GM23338 (cell line): Measurements from ENCODE around the gene NDST1. TPM values are rescaled to one million over a fixed set of nuclear protein-coding genes. Genes with fewer than 3 reads are reported as not detected.

Experiments
- ATAC-seq: fragments of 200-7000 bp; cut with Tn5 transposase; 3 replicates; pipeline ENCODE4 v1.9.1; 2020
- DNase-seq: peaks from one replicate; pipeline ENCODE4 v3.0.0-alpha.2; 2015; ENCODE audit warnings: low spot score
- H2AFZ ChIP-seq: fragments of 200-600 bp; sonication (generic); 2 replicates; pipeline ENCODE4 v1.8.0; 2016; ENCODE audit warnings: antibody characterized with exemption, mild to moderate bottlenecking, moderate library complexity
- H3F3A ChIP-seq: fragments of 200-600 bp; sonication (generic); replicated peaks from 2 replicates; pipeline ENCODE4 v1.8.0; 2017; ENCODE audit warnings: antibody characterized with exemption, mixed run types, low read depth
- H3K27ac ChIP-seq: fragments of 200-600 bp; sonication (generic); 2 replicates; pipeline ENCODE4 v1.6.1; 2016; ENCODE audit warnings: low read depth
- H3K27me3 ChIP-seq: fragments of 200-600 bp; sonication (generic); 2 replicates; pipeline ENCODE4 v1.8.0; 2016; ENCODE audit warnings: mild to moderate bottlenecking, mixed run types, moderate library complexity; ENCODE audit not compliant: insufficient read depth
- H3K36me3 ChIP-seq: fragments of 200-600 bp; sonication (generic); 2 replicates; pipeline ENCODE4 v1.8.0; 2016; ENCODE audit warnings: mild to moderate bottlenecking; ENCODE audit not compliant: insufficient read depth
- H3K4me1 ChIP-seq: fragments of 200-600 bp; sonication (generic); 2 replicates; pipeline ENCODE4 v1.8.0; 2016; ENCODE audit warnings: mild to moderate bottlenecking, moderate library complexity; ENCODE audit not compliant: insufficient read depth
- H3K4me2 ChIP-seq: fragments of 200-600 bp; sonication (generic); 2 replicates; pipeline ENCODE4 v1.7.1; 2017; ENCODE audit warnings: mixed run types
- H3K4me3 ChIP-seq: fragments of 200-600 bp; sonication (generic); 2 replicates; pipeline ENCODE4 v1.6.1; 2016; ENCODE audit warnings: mixed run types
- H3K79me2 ChIP-seq: fragments of 200-600 bp; sonication (generic); replicated peaks from 2 replicates; pipeline ENCODE4 v1.8.0; 2017; ENCODE audit warnings: mild to moderate bottlenecking; ENCODE audit not compliant: insufficient read depth
- H3K9me2 ChIP-seq: fragments of 200-600 bp; sonication (generic); 2 replicates; pipeline ENCODE4 v1.8.0; 2017; ENCODE audit not compliant: insufficient read depth
- H4K20me1 ChIP-seq: fragments of 200-600 bp; sonication (generic); replicated peaks from 2 replicates; pipeline ENCODE4 v1.8.0; 2017; ENCODE audit warnings: mild to moderate bottlenecking; ENCODE audit not compliant: insufficient read depth
- H3K27ac Mint-ChIP-seq: 2 replicates; pipeline ENCODE4 v1.8.0; 2020; ENCODE audit warnings: inconsistent platforms, mild to moderate bottlenecking, moderate library complexity, mixed read lengths
- H3K27me3 Mint-ChIP-seq: 3 replicates; pipeline ENCODE4 v1.8.0; 2022; ENCODE audit warnings: low read depth, mild to moderate bottlenecking, moderate library complexity, mixed read lengths, inconsistent platforms; ENCODE audit not compliant: insufficient read depth, poor library complexity
- H3K36me3 Mint-ChIP-seq: 3 replicates; pipeline ENCODE4 v1.8.0; 2021; ENCODE audit warnings: low read depth, mild to moderate bottlenecking, inconsistent platforms, moderate library complexity, mixed read lengths
- H3K4me1 Mint-ChIP-seq: 3 replicates; pipeline ENCODE4 v1.8.0; 2020; ENCODE audit warnings: mild to moderate bottlenecking, inconsistent platforms, mixed read lengths
- H3K4me3 Mint-ChIP-seq: 3 replicates; pipeline ENCODE4 v1.8.0; 2021; ENCODE audit warnings: moderate library complexity, mild to moderate bottlenecking, inconsistent platforms, mixed read lengths
- H3K9me3 Mint-ChIP-seq: 3 replicates; pipeline ENCODE4 v1.8.0; 2020; ENCODE audit warnings: moderate library complexity, mild to moderate bottlenecking, inconsistent platforms, mixed read lengths
- CREB1 ChIP-seq: fragments of 250-450 bp; sonication (Bioruptor Pico); IDR thresholded peaks from 2 replicates; pipeline ENCODE4 v1.5.0; 2020; ENCODE audit warnings: low read depth, mild to moderate bottlenecking, moderate library complexity
- CTCF ChIP-seq, 2 experiments: fragments of 200-600 bp in 1 of 2; sonication (generic) in 1 of 2; conservative IDR thresholded peaks; 2 replicates each; pipeline versions ENCODE4 v1.5.1 to v1.6.1; 2016 to 2017; ENCODE audit warnings: antibody characterized with exemption in 2 of 2, low read depth in 2 of 2, mild to moderate bottlenecking in 2 of 2, moderate library complexity in 1 of 2
- ETS1 ChIP-seq: IDR thresholded peaks from 2 replicates; pipeline ENCODE4 v1.6.1; 2016; ENCODE audit warnings: antibody characterized with exemption
- EZH2 ChIP-seq: fragments of 200-600 bp; sonication (generic); IDR thresholded peaks from one replicate; pipeline ENCODE4 v1.8.0; 2017; ENCODE audit warnings: antibody characterized with exemption, mild to moderate bottlenecking, low read depth; ENCODE audit not compliant: unreplicated experiment
- EZH2phosphoT487 ChIP-seq: fragments of 200-600 bp; sonication (generic); IDR thresholded peaks from one replicate; pipeline ENCODE4 v1.8.1; 2018; ENCODE audit warnings: antibody characterized with exemption; ENCODE audit not compliant: unreplicated experiment
- NANOG ChIP-seq: IDR thresholded peaks from 2 replicates; pipeline ENCODE4 v1.6.1; 2016; ENCODE audit warnings: antibody characterized with exemption, borderline replicate concordance
- POLR2AphosphoS5 ChIP-seq: IDR thresholded peaks from 2 replicates; pipeline ENCODE4 v1.6.1; 2016; ENCODE audit warnings: antibody characterized with exemption, low read depth
- ZNF331 ChIP-seq: fragments of 250-450 bp; sonication (Bioruptor Pico); IDR thresholded peaks from 2 replicates; pipeline ENCODE4 v1.5.0; 2020; ENCODE audit warnings: low read depth, mild to moderate bottlenecking, moderate library complexity
- ZNF462 ChIP-seq: fragments of 250-450 bp; sonication (Bioruptor Pico); IDR thresholded peaks from 2 replicates; pipeline ENCODE4 v1.5.0; 2020; ENCODE audit warnings: mild to moderate bottlenecking, moderate library complexity
- polyA plus RNA-seq: library from polyadenylated mRNA; unstranded; fragments of >200 nt; fragmentation: Nextera tagmentation; extraction: Ambion mirVana; gene quantifications from 2 replicates; pipeline ENCODE4 v1.2.1, GENCODE V29; 2016
- total RNA-seq: library from RNA; depleted of rRNA; stranded (reverse); fragments of >200 nt; shearing (Covaris generic); gene quantifications from 2 replicates; pipeline ENCODE4 v1.2.3, GENCODE V29; 2014

NDST1 gene
- total and polyA plus RNA-seq, 2 experiments from 2014 or later: 7.3 to 85.0 TPM

- Histone ChIP-seq H3K36me3 (no peaks in the 10 kb centered on the region), H3K27ac (no peak overlapping the region), H2AFZ (peak overlapping the region; percentile 99), H4K20me1 (no peaks in the 10 kb centered on the region), H3K27me3 (no peaks in the 10 kb centered on the region), H3K9me2 (no peaks in the 10 kb centered on the region), H3K4me3 (no peak overlapping the region), H3K79me2 (no peaks in the 10 kb centered on the region), H3F3A (no peaks in the 10 kb centered on the region), H3K4me2 (peak overlapping the region; percentile 51; the same call in 1 of the 2 replicates), H3K4me1 (peaks cover 10% of the 10 kb centered on the region; the same call in 1 of the 2 replicates)
- Mint-ChIP-seq H3K4me1 (peaks cover 21% of the 10 kb centered on the region), H3K27me3 (peaks cover 4% of the 10 kb centered on the region), H3K4me3 (no peak overlapping the region), H3K36me3 (no peaks in the 10 kb centered on the region), H3K27ac (no peak overlapping the region), H3K9me3 (no peaks in the 10 kb centered on the region)
- DNase-seq (peak; percentile 54), ATAC-seq (peak; percentile 69)
- TF ChIP-seq ZNF462 (no peak), EZH2phosphoT487 (no peak), ZNF331 (CRISPR knock-in tag) (no peak), EZH2 (no peak), ETS1 (no peak), CTCF (conservative IDR thresholded peaks at IDR 0.05; ENCODE audit: low read depth in 2 of 2) (no peak), CREB1 (CRISPR knock-in tag) (no peak), POLR2AphosphoS5 (no peak), NANOG (no peak)
These were observed 83.2 kb downstream of the NDST1 start for GRCh38 chr5:150590979-150591695.
